Suprapubic skin (tissue), 3 donors: ENCODE results near the gene SPTB.

Experiments used
- EP300 ChIP-seq: sonication (generic); formaldehyde crosslinking; IDR thresholded peaks from one replicate; pipeline ENCODE4 v1.6.1; 2017; ENCODE audit warnings: antibody characterized with exemption
- TF ChIP-seq, protein P1 (sequence below), 2 donors: fragments of 200-600 bp in 1 of 2; fragments of 450-650 bp in 1 of 2; sonication (generic) in 1 of 2; IDR thresholded peaks; one replicate each; pipeline ENCODE4 v1.5.1; 2016 to 2019; ENCODE audit warnings: antibody characterized with exemption in 2 of 2, mild to moderate bottlenecking in 1 of 2, moderate library complexity in 1 of 2

DNA sequence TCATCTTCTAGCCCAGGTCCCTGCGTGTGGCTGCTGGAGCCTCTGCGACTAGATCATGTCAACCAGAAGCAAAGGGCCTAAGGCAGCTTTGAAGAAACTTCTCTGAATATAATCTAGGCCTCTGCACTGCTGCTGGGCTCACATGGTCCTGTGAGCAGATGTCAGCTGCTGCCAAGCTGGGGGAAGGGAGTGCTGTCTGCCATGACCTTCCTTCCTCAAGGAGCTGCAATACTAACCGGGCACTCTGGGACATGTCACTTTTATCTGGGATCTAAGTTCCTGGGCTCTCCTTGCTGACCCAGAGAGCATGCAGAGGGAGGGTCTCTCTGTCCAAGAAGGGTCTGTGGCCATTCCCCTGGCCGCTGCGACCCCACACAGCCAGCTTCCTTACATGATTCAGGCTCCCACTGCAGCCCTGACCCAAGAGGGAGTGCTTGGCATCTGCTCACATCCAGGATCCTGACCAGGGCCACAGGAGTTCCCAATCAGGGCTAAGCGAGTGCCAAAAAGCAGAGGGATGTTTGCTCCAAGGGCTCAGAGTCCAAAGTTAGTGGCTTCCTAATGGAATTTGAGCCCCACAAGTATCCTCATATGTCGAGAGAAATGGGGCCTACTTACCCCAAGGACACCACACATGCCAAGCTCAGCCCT lies 101.5 kb downstream of the SPTB start:
- TF ChIP-seq, protein P1, sequence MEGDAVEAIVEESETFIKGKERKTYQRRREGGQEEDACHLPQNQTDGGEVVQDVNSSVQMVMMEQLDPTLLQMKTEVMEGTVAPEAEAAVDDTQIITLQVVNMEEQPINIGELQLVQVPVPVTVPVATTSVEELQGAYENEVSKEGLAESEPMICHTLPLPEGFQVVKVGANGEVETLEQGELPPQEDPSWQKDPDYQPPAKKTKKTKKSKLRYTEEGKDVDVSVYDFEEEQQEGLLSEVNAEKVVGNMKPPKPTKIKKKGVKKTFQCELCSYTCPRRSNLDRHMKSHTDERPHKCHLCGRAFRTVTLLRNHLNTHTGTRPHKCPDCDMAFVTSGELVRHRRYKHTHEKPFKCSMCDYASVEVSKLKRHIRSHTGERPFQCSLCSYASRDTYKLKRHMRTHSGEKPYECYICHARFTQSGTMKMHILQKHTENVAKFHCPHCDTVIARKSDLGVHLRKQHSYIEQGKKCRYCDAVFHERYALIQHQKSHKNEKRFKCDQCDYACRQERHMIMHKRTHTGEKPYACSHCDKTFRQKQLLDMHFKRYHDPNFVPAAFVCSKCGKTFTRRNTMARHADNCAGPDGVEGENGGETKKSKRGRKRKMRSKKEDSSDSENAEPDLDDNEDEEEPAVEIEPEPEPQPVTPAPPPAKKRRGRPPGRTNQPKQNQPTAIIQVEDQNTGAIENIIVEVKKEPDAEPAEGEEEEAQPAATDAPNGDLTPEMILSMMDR (IDR thresholded peaks at IDR 0.05) = no peak
- no peak for TF ChIP-seq EP300
